NCI-H82 treated with DMSO at 0.1 percent for 48 hours (cell line): ENCODE data around the gene SELENON.

ENCODE experiments used
- DNase-seq: peaks from one replicate; lab custom pipeline; 2025; ENCODE audit not compliant: unreplicated experiment; lab: John Stamatoyannopoulos, UW

Gene SELENON

DNA sequence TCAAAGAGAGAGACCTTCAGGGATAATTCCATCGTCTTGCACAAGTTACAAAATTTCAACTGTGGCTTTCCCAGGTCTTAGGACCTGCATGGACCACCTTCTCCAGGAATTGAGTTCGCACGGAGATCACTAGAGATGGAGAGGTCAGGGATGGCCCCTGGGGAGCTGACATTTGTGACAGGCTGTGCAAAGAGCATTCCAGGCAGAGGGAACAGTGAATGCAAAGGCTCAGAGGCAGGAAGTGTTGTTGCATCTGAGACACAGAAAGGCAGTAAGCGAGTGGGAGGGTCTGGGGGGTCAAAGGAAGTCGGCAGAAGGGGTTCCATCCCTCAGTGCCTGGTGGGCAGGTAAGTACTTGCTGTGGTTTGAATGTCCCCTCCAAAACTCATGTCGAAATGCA, 9.5 kb upstream of the SELENON start:
- no peak for DNase-seq

DNA sequence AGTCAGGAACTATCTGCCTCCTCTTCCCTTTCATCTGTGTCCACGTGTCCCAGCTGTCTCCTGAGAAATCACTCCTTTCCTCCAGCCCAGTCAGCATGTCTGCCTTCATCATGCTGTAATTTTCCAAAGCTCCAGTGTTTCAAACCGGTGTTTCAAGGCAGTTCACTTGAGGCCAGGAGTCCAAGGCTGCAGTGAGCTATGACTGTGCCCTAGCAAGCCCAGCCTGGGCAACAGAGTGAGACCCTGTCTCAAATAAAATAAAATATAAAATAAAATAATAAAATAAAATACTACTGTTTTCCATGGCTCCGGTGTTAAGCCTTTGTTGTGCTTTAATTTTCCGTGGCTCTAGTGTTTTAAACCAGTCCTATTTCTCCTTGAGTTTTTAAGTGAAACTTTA, 7.9 kb upstream of the SELENON start:
- no peak for DNase-seq

DNA sequence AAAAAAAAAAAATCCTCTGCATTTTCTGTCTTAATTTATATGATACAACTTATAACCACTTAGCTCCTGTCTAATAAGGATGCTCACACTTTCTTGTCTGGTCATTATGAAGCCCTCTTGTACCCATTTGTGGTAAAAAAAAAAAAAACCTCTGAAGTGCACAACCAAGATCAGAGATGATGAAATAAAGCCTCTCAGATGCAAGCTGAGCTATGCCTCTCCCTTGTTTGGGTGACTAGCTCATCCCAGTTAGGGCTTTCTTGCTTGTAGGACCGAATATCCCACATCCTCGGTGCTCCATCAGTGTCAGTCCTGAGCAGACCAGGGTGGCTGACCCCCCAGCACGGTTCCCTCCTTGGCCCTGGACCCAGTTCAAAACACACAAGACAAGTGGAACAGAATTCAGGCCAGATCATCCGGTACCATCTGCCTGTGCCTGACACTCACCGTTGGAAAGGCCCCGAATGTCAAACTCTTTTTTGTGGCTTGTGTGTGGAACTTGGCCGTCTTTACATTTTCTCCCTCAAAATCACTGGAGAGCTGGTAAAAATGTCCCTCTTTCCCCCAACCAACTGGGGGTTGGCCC, 6.3 kb upstream of the SELENON start:
- no peak for DNase-seq

DNA sequence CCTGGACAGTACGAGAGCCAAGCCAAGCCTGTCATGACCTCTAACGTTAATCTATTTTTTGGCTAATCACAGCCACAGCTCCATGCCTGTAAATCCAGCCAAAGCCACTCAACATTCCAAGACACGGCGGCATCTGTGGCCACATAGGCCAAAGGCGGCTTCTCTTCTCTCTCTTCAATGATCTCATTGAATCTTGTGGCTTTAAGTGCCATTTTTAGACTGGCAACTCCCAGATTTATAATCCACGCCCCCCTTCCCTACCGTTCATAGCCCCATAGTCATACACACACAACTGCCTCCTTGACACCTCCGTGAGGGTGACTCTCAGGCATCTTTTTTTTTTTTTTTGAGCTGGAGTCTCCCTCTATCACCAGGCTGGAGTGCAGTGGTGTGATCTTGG, 5.7 kb upstream of the SELENON start:
- DNase-seq: peak; percentile 51

DNA sequence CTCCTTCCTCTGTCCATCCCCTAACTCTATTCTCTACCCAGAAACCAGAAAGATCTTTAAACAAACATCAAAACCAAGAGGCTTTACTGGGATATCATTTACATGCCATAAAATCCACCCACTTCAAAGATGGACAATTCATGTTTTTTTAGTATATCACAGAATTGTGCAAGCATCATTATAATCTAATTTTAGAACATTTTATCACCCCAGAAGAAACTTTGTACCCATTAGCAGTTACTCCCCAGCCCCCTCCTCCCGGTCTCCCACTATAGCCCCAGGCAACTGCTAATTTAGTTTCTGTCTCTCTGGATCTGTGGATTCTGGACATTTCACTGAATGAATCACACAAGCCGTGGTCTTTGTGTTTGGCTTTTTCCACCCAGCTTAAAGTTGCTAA, 4.8 kb upstream of the SELENON start:
- DNase-seq: no peak

DNA sequence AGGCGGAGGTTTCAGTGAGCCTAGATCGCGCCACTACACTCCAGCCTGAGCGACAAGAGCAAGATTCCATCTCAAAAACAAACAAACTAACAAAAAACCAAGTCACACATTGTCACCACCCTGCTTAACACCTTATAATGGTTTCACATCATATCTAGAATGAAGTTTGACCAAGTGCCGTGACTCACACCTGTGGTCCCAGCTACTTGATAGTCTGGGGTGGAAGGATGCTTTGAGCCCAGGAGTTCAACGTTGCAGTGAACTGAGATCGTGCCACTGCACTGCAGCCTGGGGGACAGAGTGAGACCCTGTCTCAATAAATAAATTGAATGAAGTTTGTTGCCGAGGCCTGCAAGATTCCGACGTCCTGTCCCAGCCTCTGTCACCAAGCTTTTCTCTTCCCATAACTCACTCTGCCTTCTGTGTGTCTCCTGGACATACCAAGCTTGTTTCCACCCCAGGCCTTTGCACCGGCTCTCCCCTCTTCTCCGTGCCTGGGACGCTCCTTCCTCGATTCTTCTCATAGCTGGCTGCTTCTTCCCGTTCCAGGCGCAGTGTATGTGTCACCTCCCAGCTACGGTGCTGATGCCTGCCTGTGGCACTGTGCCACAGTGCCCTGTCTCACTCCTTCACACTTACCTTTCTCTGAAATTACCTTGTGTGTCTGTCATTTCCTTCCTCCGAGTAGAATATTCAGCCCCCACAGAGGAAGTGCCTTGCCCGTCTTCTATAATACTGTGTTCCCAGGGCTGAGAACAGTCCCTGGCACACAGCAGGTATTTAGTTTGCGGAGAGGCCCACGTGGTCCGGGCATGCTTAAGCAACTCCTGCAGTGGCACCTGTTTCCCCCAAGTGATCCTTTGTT, 3.8 kb upstream of the SELENON start:
- no peak for DNase-seq

DNA sequence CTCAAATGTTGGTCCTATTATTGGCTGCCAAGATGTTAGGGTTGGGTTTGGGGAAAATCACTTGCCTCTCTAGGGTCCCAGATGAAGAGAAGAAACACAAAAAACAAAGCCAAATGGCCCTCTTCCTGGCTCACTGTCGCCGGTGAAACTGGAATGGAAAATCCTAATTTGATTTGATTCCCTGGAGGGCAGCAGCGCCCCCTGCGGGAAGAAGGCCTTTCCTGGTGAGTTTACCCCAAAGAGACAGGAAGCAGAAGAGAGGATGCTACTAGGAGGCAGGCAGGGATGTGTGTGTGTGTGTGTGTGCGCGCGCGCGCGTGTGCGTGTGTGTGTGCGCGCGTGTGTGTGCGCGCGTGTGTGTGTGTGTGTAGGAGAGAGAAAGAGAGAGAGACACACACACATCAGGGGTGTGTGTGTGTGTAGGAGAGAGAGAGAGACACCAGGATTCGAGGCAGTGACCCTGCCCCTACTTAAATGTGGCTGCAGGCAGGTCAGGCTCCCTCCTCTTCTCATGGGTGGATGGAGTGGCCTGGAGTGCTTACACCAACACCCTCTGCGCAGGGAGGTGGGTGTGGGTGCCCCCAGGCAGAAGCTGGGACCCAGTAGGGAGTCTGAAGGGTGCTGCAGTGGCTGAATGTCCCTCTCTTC, 3.1 kb upstream of the SELENON start:
- DNase-seq: peak; percentile 68

DNA sequence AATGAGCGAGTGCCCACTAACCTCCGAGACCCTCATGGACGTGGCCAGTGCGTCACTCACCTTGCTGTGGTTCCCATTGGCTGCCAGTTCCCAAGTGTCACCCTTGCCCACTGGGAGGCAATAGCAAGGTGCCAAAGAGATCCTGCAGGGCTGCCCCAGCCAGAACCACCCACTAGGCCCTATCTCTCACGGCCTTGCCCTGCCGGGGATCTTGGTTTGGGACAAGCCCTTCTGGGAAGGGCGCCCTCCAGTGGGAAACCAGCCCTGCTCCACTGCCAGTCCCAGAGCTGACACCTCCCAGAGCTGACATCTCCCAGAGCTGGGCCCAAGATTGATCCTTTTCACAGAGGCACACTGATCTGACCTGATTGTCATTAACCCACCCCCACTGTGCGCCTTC, 2.1 kb upstream of the SELENON start:
- DNase-seq: no peak

DNA sequence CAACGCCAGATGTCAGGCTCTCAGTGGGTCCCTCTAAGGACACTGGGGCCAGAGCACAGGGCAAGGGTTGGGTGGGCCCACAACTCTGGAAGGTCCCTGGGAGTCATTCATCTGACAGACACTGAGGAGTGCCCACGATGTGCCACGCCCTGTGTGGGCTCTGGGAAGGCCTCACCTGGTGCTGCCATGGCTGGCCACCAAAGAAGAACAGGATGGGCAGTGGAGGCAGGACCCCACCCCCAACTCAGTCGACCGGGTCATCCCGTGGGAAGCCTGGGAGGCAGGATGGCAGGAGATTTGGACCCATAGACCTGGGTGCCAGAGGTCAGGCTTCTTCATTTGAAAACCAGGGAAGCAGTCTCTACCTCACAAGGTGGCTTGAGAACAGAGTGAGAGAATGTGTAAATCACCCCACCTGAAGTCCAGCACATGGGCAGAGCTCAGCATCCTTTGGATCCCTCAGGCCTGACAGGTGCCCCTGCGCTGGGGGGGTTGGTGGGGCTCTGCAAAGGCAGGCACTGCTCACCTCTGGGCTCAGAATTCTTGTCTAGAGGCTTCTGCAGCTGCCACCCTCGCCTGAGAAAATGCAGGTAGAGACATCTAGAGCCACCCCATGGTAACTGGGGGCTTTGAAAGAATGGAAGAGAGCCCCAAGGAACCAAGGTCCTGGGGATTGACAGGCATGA, 1.2 kb upstream of the SELENON start:
- no peak for DNase-seq

DNA sequence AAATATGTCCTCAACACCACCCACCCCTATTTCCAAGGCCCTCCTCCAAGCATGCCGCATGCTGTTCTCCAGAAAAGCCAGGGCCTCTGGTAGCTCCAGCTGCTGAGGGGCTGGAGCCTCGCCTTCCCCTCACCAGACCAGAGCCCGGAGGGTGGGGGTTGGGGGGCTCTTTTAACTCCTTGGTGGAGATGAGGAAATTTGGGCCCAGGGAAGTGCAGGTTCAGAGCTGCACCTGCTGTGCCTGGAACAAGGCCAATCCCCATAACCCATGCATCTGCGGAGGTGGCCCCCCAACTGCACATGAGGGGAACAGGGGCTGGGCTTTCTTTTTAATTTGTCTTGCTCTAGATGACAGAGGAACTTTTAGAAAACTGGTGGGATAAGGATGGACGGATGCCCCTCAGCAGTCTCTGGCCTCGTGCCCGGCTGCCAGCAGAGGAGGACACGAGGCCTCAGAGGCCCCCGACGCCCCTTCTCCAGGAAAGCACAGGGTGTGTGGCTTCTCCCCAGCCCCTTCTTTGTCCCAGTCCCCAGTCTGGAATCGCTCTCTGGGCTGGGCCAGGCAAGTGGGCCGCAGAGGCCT, 550 bp upstream of the SELENON start:
- DNase-seq: no peak

DNA sequence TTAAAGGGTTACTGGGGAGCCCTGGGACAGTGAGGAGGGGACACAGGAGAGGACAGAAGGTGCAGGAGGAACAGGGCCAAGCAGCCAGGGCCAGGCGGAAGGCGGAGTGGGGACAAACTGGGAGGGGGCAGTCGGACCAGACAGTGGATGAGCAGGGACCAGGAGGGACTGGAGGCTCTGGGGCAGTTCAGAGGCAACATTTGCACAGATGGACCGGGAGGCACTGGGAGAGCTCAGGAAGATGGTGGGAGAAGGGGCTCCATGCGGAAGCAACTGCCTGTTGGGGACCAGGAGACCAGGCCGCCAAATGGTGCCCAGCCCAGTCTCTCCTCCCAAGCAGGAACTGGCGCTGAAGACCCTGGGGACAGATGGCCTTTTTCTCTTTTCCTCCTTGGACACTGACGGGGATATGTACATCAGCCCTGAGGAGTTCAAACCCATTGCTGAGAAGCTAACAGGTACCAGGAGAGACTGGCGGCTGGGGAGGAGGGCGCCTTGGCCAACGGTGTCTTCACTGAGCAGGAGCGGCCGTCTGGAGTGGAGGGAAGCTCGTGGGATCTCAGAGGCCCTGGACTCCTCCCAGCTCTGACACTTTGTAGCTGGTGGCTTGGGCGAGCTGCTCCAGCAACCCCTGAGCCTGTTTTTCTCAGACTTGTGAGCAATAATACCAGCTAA, 847 bp downstream of the SELENON start:
- no peak for DNase-seq

DNA sequence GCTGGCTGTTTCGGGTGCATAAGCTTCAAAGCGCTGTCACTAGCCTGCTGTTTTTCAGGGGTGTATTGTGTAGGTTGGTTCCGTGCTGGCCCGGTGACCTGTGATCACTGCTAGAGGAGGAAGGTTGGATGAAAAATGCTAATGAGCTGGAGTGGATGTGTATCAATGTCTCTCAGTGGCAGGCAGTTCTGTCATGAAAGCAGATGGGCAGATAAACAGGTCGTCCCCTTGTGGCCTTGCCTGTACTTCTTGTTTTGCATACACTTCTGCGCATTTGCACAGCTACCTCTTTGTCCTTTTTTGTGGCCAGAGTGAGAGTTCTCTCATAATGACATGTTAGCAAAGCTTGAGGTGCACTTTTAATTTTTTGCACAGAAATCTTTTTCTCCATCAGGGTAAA, 2.9 kb downstream of the SELENON start:
- no peak for DNase-seq

DNA sequence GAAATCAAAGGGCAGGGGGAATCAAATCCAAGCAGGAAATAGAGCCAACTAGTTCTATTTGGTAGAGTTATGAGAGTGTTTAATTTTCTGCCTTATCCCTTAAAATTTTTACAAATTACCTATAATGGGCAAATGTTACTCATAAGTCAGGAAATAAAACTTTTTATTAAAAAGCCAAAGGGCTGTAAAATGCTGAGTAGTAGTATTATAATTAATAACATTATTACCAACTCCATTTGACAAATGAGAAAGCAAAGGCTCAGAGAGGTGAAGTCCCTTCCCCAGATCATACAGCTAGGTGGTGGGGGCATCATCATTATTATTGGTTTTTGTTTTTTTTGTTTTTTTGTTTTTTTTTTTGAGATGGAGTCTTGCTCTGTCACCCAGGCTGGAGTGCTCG, 3.4 kb downstream of the SELENON start:
- no peak for DNase-seq

DNA sequence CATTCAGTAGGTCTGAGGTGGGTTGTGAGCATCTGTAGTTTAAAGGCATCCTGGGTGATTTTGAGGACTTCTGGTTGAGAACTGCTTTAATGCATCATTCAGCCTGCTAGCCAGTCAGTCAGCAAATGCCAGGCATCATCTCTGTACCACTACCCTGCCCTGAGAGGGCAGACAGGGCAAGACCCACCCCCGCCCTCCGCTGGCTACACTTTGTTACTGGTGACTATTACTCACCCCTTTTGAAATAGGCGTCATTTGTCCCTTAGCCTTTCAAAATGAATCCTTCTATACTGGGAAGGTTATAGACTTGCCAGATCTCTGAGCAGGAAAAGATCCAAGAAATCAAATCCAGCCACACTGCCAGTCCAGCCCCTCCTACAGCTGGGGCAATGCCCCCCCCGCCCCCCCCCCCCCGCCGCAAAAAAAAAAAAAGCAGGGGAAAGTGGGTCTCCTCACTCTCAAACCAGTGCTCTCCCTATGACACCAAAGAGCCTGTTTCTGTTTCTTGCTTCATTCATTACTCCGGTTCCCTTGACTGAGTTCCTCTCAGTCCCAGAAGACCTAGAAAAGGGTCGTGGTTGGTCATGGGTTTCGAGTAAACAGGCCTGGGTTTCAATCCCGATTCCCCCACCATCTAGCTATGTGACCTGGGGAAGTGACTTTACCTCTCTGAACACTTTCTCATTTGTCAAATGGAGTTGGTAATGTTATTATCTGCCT, 4.4 kb downstream of the SELENON start:
- DNase-seq: no peak

DNA sequence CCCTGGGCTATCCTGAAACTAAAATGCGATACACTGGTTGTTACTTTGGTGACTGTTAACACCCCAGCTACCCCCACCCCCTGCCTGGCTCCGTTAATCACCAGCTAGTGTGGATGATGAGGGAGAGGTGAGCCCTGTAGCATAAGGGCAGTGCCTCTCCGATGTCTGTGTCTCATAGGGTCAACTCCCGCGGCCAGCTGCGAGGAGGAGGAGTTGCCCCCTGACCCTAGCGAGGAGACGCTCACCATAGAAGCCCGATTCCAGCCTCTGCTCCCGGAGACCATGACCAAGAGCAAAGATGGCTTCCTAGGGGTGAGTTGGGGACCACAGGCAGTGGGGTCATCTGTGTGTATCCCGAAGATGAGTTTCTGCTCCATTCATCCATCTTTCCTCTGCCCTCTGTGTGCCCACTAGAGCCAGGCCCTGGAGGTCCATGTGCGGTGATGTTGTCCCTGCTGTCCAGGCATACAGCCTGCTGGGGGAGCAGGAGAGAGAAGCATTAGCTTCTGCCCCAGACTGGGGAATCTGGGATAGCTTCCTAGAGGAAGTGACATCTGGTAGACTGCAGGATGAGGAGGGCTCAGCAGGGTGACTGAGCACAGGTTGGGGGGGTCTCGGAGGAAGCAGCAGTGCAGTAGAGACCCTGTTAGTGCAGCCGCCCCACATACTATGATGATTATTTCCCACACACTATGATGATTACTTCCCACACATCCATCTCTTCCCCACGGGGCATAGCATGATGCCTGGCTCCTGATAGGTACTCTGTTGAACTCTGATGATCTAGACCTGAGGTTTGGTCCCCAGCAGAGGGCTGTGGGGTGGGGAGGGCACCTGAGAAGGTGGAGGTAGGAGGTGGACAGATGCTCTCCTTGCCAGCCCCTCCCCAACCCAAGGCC, 5.2 kb downstream of the SELENON start:
- no peak for DNase-seq

DNA sequence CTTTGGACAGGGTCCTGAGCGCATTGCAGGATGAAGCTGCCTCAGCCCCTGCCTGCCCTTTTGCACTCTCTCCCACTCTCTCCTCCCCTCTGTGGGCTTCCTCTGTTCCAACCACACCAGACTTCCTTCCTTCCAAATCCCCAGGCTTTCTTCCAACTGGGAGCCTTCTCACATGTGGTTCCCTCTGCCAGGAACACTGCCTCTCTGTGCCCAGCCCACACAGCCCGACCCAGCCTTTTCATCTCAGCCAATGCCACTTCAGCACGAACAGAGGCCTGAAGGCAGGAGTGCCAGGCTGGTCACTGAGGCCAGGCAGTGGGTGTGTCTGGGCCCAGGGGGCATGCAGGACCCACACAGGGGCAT, 5.9 kb downstream of the SELENON start:
- no peak for DNase-seq

DNA sequence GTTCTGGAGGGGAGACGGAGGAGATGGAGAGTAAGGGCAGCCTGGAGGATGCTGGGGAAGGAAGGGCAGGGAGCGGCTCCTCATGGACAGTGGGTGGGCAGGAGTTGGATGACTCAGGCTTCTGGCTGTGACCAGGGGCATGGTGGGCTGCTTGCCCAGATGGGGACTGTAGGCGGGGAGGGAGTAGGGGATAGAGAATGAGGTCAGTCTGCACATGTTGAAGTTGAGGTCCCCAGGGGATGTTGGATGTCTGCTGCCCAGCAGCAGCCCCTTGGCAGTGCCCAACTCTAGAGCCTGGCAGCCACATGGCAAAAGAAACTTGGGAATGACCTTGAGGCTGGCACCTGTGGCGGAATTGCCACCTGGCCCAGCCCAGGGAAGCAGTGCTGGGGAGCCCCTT, 6.4 kb downstream of the SELENON start:
- no peak for DNase-seq

DNA sequence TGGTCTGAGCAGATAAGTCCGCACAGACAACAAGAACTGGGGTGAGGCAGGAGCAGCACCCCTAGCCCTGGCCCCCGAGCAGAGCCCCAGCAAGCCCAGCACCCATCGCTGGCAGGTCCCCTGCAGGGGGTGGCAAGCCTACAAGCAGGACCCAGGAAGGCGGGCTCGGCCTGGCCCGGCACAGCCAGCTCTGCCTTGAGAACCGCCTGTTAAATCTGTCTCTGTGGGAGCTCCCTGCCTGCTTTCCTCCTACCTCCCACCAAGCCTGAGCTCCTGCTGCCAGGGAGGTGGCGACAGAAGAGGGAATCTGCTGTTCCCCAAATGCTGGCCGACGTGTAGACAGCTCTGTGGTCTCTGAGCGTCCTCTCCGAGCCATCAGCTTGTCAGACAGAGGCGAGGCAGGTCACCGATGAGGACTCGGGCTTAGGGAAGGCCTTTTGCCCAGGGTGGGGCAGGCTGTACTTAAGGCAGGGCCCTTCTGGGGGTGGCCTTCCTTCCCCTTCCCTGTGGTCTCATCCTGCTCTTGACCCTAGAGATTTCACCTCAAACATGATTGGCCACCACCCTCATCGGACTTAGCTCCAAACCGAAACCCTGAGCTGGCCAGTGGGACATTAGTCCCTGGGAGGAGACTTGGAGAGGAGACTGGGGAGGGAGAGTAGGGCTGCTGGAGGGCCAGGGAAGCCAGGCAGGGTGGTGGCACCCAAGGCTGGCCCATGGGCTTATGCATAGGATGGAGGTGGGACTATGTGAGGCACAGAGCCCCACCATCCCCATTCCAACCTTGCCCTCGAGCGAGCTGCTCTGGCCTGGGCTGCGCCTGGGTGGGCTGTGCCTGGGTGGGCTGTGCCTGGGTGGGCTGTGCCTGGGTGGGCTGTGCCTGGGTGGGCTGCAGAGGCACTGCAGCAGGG, 7.7 kb downstream of the SELENON start:
- DNase-seq: no peak
